Measurements from ENCODE around the gene PPP1R16B.

Gene PPP1R16B

DNA sequence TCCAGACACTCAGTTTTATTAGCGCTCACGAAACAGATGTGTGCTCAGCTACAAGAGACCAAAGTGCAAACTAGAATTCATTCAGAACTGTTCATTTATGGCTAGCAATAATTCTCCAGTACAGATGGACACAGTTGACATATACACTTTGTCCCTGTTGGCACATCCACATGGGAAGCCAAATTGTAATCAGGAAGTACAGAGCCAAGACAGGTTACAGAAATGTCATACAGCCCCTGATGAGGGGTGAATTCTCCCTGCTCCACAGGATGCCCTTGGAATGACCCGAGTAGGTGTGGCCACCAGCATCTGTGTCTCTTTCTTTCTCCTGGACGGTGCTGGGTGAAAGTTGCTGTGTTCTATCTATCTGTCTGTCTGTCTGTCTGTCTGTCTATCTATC, 164.2 kb downstream of the PPP1R16B start:
- DNase-seq (ENCODE audit: low read depth) = no peak
- TF ChIP-seq, protein P1, sequence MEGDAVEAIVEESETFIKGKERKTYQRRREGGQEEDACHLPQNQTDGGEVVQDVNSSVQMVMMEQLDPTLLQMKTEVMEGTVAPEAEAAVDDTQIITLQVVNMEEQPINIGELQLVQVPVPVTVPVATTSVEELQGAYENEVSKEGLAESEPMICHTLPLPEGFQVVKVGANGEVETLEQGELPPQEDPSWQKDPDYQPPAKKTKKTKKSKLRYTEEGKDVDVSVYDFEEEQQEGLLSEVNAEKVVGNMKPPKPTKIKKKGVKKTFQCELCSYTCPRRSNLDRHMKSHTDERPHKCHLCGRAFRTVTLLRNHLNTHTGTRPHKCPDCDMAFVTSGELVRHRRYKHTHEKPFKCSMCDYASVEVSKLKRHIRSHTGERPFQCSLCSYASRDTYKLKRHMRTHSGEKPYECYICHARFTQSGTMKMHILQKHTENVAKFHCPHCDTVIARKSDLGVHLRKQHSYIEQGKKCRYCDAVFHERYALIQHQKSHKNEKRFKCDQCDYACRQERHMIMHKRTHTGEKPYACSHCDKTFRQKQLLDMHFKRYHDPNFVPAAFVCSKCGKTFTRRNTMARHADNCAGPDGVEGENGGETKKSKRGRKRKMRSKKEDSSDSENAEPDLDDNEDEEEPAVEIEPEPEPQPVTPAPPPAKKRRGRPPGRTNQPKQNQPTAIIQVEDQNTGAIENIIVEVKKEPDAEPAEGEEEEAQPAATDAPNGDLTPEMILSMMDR (IDR thresholded peaks at IDR 0.05; ENCODE audit: insufficient read depth, low read depth, low read length, missing control alignments) = no peak
- no peak overlapping the region for H3K4me3 ChIP-seq (ENCODE audit: low read length)

DNA sequence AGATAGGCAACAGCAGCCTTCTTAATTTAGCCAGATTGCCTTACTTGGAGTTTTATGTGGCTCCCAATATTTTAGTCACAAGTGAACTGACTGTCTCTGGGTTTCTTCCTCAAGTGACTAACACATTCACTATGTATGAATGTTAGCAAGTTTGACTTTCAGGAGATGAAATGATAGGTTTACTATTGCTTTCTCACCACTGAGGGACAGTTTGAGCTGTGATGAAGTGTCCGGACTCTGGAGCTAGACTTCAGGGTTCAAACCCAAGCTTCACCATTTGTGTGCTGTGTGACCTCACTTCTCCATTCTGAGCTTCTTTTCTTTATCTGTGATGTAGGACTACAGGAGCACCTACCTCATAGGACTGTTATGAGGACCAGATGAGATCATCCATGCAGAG, 164.8 kb downstream of the PPP1R16B start:
- no peak overlapping the region for H3K4me3 ChIP-seq (ENCODE audit: low read length)
- TF ChIP-seq, protein P1 (IDR thresholded peaks at IDR 0.05; ENCODE audit: insufficient read depth, low read depth, low read length, missing control alignments) = no peak
- peak; percentile 79 for DNase-seq (ENCODE audit: low read depth)

Data from epithelial cell of esophagus (primary cell).